Ascending aorta (tissue), 2 donors: ENCODE data around the gene SEMA3C. TPM values are rescaled to one million over a fixed set of nuclear protein-coding genes. Genes with fewer than 3 reads are reported as not detected.

Experiments used
- DNase-seq, 2 donors: peaks; one replicate each; pipeline ENCODE4 v3.0.0-alpha.2; 2019; ENCODE audit warnings: low spot score in 2 of 2
- H3K27ac ChIP-seq, 2 donors: fragments of 200-600 bp; sonication (generic); one replicate each; pipeline ENCODE4 v1.5.1; 2016 to 2017; ENCODE audit warnings: mild to moderate bottlenecking in 1 of 2
- H3K27me3 ChIP-seq: fragments of 200-600 bp; sonication (generic); one replicate; pipeline ENCODE4 v1.5.1; 2017
- H3K36me3 ChIP-seq, 2 donors: fragments of 200-600 bp; sonication (generic); one replicate each; pipeline ENCODE4 v1.5.1; 2016
- H3K4me1 ChIP-seq, 2 donors: fragments of 200-600 bp; sonication (generic); one replicate each; pipeline ENCODE4 v1.5.1; 2016 to 2017; ENCODE audit warnings: mild to moderate bottlenecking in 1 of 2
- H3K4me3 ChIP-seq, 2 donors: fragments of 200-600 bp; sonication (generic); one replicate each; pipeline ENCODE4 v1.5.1; 2016 to 2017; ENCODE audit warnings: mild to moderate bottlenecking in 1 of 2
- H3K9me3 ChIP-seq, 2 donors: fragments of 200-600 bp; sonication (generic); one replicate each; pipeline ENCODE4 v1.5.1; 2016
- intact Hi-C: fragments of 100-400 bp; cut with DNase I; formaldehyde crosslinking; loops from one replicate; pipeline ENCODE4 v1.15.1; 2023
- total RNA-seq: library from RNA; depleted of rRNA; stranded (reverse); fragments of >200 nt; gene quantifications from one replicate; pipeline ENCODE4 v1.1.0, GENCODE V29; 2016
- TF ChIP-seq, protein P1 (sequence below), 3 experiments: fragments of 200-600 bp in 2 of 3; fragments of 450-650 bp in 1 of 3; sonication (generic) in 2 of 3; IDR thresholded peaks; one replicate each; pipeline ENCODE4 v1.5.1; 2016 to 2019; ENCODE audit warnings: antibody characterized with exemption in 3 of 3, mild to moderate bottlenecking in 1 of 3, moderate library complexity in 1 of 3

Gene SEMA3C
- total RNA-seq, 1 donor from 2014 or later, result 16.6 TPM

DNA sequence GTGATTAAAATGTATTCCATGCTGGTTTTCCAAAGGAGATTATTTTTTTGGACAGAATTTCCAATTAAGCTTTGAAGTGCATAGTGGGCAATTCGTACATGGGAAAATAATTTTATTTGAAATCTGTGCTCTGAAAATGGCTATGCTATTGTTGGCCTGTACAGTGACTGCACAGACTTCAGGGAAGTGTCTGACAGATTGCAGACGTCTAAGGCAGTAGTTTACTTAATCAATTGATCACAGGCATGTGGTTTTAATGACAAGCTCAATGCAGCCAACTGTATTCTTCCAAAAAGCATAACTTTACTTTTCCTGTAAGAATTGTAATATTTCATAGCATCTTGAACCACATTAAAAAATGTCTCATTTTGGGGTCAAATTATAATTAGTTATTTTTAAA, 102.0 kb downstream of the SEMA3C start:
- no peaks in the 10 kb centered on the region for H3K4me1 ChIP-seq
- no peak for DNase-seq
- H3K27ac ChIP-seq, result no peak overlapping the region
- H3K27me3 ChIP-seq, result no peaks in the 10 kb centered on the region
- no peaks in the 10 kb centered on the region for H3K36me3 ChIP-seq
- no peak overlapping the region for H3K4me3 ChIP-seq
- TF ChIP-seq, protein P1, sequence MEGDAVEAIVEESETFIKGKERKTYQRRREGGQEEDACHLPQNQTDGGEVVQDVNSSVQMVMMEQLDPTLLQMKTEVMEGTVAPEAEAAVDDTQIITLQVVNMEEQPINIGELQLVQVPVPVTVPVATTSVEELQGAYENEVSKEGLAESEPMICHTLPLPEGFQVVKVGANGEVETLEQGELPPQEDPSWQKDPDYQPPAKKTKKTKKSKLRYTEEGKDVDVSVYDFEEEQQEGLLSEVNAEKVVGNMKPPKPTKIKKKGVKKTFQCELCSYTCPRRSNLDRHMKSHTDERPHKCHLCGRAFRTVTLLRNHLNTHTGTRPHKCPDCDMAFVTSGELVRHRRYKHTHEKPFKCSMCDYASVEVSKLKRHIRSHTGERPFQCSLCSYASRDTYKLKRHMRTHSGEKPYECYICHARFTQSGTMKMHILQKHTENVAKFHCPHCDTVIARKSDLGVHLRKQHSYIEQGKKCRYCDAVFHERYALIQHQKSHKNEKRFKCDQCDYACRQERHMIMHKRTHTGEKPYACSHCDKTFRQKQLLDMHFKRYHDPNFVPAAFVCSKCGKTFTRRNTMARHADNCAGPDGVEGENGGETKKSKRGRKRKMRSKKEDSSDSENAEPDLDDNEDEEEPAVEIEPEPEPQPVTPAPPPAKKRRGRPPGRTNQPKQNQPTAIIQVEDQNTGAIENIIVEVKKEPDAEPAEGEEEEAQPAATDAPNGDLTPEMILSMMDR (IDR thresholded peaks at IDR 0.05), result no peak
- no peaks in the 10 kb centered on the region for H3K9me3 ChIP-seq
- intact Hi-C loops, result no loop called here

- H3K4me3 ChIP-seq, result no peak overlapping the region
- H3K9me3 ChIP-seq, result no peaks in the 10 kb centered on the region
- no peaks in the 10 kb centered on the region for H3K4me1 ChIP-seq
- no peaks in the 10 kb centered on the region for H3K27me3 ChIP-seq
- no peaks in the 10 kb centered on the region for H3K36me3 ChIP-seq
- intact Hi-C loops, result no loop called here
- TF ChIP-seq, protein P1 (IDR thresholded peaks at IDR 0.05), result no peak
- H3K27ac ChIP-seq, result no peak overlapping the region
- DNase-seq, result no peak
Observed at GRCh38 chr7:80815733-80816132, 103.1 kb downstream of the SEMA3C start.

DNA sequence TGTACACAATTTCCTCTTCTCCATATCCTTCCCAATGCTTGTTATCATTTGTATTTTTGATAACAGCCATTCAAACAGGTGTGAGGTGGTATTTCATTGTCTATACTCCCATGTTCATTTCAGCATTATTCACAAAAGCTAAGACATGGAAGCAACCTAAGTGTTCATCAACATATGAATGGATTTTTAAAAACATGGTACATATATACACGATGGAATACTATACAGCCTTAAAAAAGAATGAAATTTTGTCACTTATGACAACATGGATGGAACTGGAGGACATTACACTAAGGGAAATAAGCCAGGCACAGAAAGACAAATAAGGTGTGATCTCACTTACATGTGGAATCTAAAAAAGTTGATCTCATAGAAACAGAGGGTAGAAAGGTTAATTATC, 109.3 kb downstream of the SEMA3C start:
- DNase-seq, result no peak
- TF ChIP-seq, protein P1 (IDR thresholded peaks at IDR 0.05), result no peak
- intact Hi-C loops, result no loop called here
- Histone ChIP-seq H3K36me3 (no peaks in the 10 kb centered on the region), H3K27ac (no peak overlapping the region), H3K9me3 (no peaks in the 10 kb centered on the region), H3K4me1 (no peaks in the 10 kb centered on the region), H3K27me3 (no peaks in the 10 kb centered on the region), H3K4me3 (no peak overlapping the region)

GRCh38 chr7:80807166-80807900, 111.5 kb downstream of the SEMA3C start:
- intact Hi-C loops, result no loop called here
- no peaks in the 10 kb centered on the region for H3K9me3 ChIP-seq
- H3K36me3 ChIP-seq, result no peaks in the 10 kb centered on the region
- H3K27me3 ChIP-seq, result no peaks in the 10 kb centered on the region
- no peak overlapping the region for H3K27ac ChIP-seq
- no peak overlapping the region for H3K4me3 ChIP-seq
- DNase-seq, result no peak
- TF ChIP-seq, protein P1 (IDR thresholded peaks at IDR 0.05), result no peak
- no peaks in the 10 kb centered on the region for H3K4me1 ChIP-seq

DNA sequence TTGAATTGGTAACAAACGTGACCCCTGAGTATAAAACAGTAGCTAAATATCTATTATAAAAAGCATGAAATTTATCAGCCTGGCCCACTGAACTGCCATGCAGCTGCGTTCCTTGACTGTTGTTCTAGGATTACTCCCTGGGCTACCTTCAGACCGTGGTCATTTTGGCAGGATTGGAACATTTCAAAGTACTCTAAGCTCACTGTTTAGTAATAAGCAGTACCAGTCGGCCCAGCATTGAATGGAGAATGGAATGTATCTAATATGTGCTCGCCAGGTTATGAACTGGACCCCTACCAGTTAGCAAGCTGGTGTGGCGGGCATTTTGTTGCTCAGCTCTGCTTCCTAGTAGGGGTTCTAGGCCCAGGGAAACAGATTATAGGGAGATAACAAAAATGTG, 112.2 kb downstream of the SEMA3C start:
- TF ChIP-seq, protein P1 (IDR thresholded peaks at IDR 0.05), result no peak
- Histone ChIP-seq H3K36me3 (no peaks in the 10 kb centered on the region), H3K27ac (no peak overlapping the region), H3K27me3 (no peaks in the 10 kb centered on the region), H3K4me3 (no peak overlapping the region), H3K9me3 (no peaks in the 10 kb centered on the region), H3K4me1 (no peaks in the 10 kb centered on the region)
- no peak for DNase-seq
- intact Hi-C loops, result no loop called here
